HG02870 (cell line): ENCODE measurements around the gene WSB2.

Experiments
- ATAC-seq: cut with Tn5 transposase; IDR thresholded peaks from one replicate; pipeline ENCODE4 v1.9.1; 2021; ENCODE audit warnings: mild to moderate bottlenecking, moderate library complexity; ENCODE audit not compliant: unreplicated experiment

Gene WSB2

GRCh38 chr12:118061873-118062843 lies 1.2 kb upstream of the WSB2 start:
- ATAC-seq, result no peak

GRCh38 chr12:118060301-118061010 lies 523 bp downstream of the WSB2 start:
- ATAC-seq, result no peak

GRCh38 chr12:118059341-118060191 lies 1.4 kb downstream of the WSB2 start:
- no peak for ATAC-seq

GRCh38 chr12:118058881-118059280 lies 2.1 kb downstream of the WSB2 start:
- ATAC-seq, result no peak

- ATAC-seq, result no peak
Observed at GRCh38 chr12:118058227-118058626, 2.8 kb downstream of the WSB2 start.

GRCh38 chr12:118055865-118056773 lies 4.9 kb downstream of the WSB2 start:
- no peak for ATAC-seq

GRCh38 chr12:118055144-118055557 lies 5.8 kb downstream of the WSB2 start:
- peak; percentile 62 for ATAC-seq

- no peak for ATAC-seq
Observed at GRCh38 chr12:118053071-118053985, 7.7 kb downstream of the WSB2 start.

- ATAC-seq, result no peak
Observed at GRCh38 chr12:118052324-118053070, 8.5 kb downstream of the WSB2 start.

- no peak for ATAC-seq
Observed at GRCh38 chr12:118050972-118051910, 9.7 kb downstream of the WSB2 start.

GRCh38 chr12:118046430-118046829 lies 14.5 kb downstream of the WSB2 start:
- ATAC-seq, result no peak

GRCh38 chr12:118044577-118044976 lies 16.4 kb downstream of the WSB2 start:
- no peak for ATAC-seq

GRCh38 chr12:118044075-118044474 lies 16.9 kb downstream of the WSB2 start:
- no peak for ATAC-seq

GRCh38 chr12:118042091-118042490 lies 18.9 kb downstream of the WSB2 start:
- ATAC-seq, result no peak

GRCh38 chr12:118038137-118038536 lies 22.8 kb downstream of the WSB2 start:
- ATAC-seq, result no peak

- ATAC-seq, result no peak
Observed at GRCh38 chr12:118036672-118037411, 24.1 kb downstream of the WSB2 start.
